ENCODE measurements around the gene ZBTB6.

DNA sequence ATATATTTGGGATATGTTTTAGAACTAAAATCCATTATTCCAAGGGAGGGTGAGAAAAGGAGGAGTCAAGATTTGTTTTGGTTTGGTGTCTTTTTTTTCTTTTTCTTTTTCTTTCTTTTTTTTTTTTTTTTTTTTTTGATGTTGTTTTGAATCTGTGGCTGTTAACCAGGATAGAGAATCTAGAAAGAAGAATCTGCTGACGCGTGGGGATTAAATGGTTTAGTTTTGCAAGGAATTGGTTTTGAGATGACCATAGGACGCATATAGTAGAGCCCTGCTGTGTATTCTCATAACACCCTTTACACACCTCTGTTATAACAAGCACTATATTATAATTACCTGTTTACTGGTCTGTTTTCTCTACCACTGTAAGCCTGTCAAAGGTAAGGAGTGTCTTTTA is 37.1 kb upstream of the ZBTB6 start:
- TF ChIP-seq, protein P1, sequence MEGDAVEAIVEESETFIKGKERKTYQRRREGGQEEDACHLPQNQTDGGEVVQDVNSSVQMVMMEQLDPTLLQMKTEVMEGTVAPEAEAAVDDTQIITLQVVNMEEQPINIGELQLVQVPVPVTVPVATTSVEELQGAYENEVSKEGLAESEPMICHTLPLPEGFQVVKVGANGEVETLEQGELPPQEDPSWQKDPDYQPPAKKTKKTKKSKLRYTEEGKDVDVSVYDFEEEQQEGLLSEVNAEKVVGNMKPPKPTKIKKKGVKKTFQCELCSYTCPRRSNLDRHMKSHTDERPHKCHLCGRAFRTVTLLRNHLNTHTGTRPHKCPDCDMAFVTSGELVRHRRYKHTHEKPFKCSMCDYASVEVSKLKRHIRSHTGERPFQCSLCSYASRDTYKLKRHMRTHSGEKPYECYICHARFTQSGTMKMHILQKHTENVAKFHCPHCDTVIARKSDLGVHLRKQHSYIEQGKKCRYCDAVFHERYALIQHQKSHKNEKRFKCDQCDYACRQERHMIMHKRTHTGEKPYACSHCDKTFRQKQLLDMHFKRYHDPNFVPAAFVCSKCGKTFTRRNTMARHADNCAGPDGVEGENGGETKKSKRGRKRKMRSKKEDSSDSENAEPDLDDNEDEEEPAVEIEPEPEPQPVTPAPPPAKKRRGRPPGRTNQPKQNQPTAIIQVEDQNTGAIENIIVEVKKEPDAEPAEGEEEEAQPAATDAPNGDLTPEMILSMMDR (IDR thresholded peaks at IDR 0.05 in 8 of 11, conservative IDR thresholded peaks at IDR 0.05 in 3 of 11): no peak
- TF ChIP-seq POLR2AphosphoS5 (IDR thresholded peaks at IDR 0.05) (no peak), POLR2A (IDR thresholded peaks at IDR 0.05) (no peak)
